ENCODE data around the gene AGBL1.

AGBL1 gene

GRCh38 chr15:86611417-86612040 lies 531.9 kb downstream of the AGBL1 start:
- no peak for DNase-seq

- no peak for DNase-seq
These were observed 535.7 kb downstream of the AGBL1 start for GRCh38 chr15:86615411-86615810.

DNA sequence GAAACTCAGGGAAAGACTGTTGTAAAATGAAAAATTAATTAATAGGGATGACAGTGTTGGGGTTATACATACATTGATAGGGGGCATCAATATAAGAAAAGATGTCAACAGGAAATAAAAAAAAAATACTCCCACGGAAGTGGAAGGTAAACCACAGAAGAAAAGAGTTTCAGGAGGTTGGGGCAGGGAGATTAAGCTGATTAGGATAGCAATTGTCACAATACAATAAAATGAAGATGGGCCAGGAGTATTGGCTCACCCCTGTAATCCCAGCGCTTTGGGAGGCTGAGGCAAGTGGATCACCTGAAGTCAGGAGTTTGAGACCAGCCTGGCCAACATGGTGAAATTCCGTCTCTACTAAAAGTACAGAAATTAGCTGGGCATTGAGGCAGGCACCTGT lies 536.1 kb downstream of the AGBL1 start:
- DNase-seq: no peak

DNA sequence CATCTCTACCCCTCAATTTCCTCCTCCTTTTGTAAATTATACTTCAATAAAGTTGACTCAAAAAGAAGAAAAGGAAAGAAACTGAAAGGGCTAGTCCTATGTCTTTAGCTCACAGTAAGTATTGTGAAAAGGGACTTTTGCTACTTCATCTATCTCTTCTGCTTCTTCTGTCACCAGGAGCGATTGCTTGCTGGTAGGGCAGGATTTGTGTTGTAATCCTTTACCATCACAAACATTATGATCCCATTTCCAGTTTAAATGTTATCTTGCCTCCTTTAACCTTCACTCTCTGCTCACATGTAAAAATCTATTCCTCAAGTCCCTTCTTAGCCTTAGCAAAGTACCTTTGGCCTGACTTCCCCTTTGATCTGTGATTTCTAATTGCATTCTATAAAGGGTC lies 537.1 kb downstream of the AGBL1 start:
- DNase-seq: no peak

DNA sequence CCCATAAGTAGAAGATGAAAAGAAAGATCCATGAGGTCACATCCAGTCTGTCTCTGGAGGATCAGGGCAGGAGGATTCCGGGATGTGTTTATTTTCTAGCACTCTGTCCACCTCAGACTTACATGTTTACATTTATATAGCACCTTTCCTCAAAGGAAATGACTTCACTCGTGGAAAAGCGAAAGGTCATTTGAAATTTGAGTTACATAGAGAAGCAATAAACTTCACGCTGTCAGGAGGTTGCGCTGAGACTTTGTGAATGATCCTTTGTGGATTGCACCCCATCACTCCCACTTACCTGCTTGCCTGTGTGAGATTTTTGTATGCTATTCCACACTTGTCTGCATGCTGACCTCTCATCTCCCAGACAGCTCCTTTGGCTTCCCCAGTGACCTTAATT lies 540.5 kb downstream of the AGBL1 start:
- no peak for DNase-seq

DNA sequence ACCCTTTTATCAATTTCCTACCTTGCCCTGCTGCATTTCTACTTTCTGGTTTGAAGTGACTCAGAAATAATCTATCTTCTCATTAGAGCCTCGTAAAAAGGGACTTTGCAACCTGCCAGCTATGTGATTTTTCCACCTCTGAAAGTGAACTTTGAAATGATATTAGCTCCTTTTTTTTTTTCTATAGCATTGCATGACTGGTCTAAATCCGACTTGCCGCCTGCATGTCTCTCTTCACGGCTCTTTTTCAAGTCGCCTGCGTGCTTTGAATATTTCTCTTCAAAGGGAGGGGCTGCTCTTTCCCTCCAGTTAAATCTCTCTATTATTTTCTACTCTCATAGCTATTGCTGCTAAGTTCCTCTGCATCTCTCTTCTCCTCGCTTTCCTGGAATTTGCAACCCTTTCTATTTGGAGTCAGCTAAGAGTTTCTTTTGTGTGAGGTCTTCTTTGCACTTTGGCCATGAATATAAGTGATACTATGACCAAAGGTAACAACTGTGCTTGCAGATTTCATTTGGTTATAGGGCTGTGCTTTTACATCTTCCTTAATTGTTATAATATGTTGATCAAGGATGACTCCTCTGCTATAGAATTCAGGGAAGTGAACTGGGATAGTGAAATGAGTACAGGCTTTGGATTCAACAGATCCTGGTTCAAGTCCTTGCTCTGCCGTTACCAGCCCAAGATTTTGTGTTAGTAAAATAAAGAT lies 541.1 kb downstream of the AGBL1 start:
- no peak for DNase-seq

- DNase-seq: no peak
These were observed 543.6 kb downstream of the AGBL1 start for GRCh38 chr15:86623236-86623635.

DNA sequence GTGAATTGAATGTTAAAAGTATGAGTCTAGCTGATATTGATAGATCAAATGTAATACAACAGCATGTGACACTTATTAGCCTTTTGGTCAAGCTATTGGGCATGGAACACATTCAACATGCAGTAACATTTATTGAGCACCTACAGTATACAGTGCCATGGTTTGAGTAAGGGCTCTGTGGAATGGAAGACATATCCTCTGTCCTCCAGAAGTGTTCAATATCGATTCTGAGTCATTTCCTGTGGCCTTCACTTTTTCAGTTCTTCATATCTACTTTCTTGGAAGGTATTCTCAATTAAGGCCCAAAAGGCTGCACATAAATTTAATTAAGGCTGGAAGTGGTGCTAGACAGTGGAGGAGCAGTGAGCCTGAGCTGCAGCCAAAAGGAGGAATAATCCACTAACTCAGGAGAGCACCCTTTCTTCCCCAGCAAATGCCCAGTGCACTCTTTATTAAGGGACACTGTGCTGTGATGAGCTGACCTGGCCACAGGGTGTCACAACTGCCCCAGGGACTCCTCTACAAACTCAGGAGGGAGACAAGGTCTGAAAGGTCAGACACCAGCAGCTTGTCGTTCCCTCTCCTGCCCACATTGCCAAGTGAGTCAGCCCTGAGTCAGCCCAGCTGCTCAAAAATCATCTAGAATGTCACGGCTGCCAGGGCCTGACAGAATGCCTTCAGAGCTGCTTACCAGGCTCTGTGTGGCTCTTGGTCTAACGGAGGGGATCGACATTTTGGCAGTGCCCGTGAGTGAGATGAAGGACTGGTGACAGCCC lies 544.8 kb downstream of the AGBL1 start:
- peak; percentile 55 for DNase-seq

DNA sequence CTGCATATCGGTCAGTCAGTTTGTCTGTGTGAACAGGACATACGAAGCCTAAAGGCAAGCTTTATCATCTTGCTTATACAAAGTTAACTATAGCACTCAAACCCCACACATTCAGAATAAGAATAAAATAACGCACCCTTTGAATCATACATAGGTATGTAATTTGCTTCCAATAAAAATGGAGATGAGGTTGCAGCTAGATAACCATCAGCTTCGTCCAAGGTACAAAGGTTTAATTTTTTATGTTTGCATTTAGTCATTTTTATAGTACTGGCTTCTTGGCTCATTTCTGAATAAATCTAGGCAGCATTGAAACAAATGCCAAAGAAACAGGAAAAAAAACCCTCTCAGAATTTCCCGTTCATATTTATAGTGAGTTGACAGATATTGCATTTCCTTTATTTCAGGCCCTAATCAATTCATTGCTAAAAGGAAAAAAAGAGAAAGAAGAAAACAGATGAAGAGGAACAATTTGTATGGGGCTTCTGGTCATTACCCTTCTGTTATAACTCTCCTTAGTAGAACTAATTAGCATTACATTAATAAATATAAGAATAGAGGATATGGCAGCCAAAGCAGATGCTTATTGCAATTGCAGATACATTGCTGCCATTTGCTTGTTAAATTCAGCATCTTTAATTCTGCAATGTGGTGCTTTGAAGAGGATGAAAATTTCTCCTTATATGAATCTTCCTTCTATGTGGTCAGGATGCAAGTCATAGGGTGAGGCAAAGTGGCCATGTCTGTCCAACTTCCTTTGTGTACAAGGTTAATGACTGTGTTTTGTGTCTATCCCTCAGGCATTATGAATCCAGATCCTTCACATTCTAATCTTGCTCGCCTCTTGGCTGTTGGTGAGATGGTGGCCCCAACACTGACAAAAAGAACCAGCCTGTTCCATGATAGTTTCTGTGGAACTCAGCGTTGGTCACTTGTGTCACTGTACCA lies 550.0 kb downstream of the AGBL1 start:
- no peak for DNase-seq

DNA sequence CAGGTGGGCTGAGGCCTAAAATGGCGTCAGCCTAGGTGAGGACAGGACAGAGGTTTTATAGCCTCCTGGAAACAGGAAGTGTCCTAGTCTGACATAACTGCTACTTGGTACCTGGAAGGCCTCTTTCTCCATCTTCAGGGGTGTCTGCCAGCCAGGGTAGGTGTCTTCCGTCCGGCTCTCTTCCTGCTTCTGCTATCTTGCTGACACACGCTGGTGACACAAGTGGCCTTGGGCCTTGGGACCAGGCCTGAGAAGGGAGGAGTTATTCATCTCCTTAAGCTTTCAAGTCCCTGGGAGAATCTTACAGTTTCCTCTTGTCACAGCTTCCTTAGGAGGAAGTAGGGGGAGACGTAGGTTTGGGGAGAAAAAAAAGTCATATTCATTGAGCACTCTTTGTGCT lies 551.3 kb downstream of the AGBL1 start:
- DNase-seq: no peak

- no peak for DNase-seq
These were observed 554.5 kb downstream of the AGBL1 start for GRCh38 chr15:86634146-86634545.

- no peak for DNase-seq
These were observed 555.4 kb downstream of the AGBL1 start for GRCh38 chr15:86634992-86635638.

DNA sequence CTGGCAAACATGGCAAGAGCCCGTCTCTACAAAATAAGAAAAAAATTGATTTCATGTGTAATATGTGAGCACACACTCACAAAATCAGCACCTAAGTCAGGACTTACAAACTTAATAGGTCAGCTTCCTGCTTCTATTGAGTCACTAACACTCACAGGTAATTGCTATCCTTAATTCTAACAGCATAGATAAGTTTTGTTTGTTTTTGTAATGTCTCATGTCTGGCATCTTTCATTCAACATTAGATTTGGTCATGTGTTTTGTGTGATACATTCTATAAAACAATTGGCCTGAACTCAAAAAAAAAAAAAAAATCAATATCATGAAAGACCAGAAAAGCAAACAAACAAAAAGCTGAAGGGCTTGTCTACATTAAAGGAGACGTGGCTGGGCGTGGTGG lies 564.7 kb downstream of the AGBL1 start:
- DNase-seq: no peak

GRCh38 chr15:86645925-86646500 lies 566.3 kb downstream of the AGBL1 start:
- DNase-seq: no peak

DNA sequence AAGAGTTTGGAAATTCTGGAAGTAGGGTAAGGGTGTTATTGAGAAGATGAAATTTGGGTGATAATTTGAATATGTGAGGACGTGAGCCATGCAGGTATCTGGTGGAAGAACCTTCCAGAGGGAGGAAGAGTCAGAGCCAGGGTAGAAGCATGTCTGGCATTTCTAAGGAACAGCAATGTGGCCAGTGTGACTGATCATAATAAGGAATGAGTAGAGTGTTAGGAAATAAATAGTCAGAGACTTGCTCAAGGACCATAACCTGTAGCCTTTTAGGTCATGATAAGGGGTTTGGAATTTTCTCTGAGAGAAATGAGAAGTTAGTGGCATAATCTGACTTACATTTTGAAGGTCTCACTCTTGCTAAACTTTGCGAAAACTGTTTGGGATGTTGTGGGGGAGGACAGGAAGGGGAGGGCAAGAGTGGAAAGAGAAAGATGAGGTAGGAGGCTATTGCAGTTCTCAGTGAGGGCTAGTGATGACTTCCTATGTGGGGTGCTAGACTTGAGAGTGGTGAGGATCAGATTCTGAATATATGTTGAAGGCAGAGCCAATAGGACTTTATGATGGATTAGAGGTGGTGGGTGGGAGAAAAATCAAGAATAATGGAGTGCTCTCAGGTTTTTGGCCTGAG lies 568.3 kb downstream of the AGBL1 start:
- no peak for DNase-seq

DNA sequence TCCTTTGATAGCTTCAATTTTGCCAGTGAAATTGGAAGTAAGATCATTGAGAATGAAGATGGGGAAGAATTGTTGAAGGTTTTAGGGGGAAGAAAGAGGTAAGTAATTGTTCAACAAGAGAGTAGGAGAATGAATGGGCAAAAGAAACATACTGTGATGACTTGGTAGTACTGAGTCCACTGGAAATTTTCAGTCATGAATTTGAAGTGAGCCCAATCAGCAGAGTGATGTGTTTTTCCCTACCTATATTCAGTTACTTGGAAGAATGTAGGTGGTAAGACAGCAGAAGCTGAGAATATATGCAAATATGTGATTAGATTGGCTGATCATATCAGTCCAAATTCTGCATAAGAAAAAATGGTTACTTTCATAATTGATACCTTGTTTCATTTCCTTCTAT lies 569.6 kb downstream of the AGBL1 start:
- no peak for DNase-seq

GRCh38 chr15:86650094-86650493 lies 570.4 kb downstream of the AGBL1 start:
- DNase-seq: no peak

DNA sequence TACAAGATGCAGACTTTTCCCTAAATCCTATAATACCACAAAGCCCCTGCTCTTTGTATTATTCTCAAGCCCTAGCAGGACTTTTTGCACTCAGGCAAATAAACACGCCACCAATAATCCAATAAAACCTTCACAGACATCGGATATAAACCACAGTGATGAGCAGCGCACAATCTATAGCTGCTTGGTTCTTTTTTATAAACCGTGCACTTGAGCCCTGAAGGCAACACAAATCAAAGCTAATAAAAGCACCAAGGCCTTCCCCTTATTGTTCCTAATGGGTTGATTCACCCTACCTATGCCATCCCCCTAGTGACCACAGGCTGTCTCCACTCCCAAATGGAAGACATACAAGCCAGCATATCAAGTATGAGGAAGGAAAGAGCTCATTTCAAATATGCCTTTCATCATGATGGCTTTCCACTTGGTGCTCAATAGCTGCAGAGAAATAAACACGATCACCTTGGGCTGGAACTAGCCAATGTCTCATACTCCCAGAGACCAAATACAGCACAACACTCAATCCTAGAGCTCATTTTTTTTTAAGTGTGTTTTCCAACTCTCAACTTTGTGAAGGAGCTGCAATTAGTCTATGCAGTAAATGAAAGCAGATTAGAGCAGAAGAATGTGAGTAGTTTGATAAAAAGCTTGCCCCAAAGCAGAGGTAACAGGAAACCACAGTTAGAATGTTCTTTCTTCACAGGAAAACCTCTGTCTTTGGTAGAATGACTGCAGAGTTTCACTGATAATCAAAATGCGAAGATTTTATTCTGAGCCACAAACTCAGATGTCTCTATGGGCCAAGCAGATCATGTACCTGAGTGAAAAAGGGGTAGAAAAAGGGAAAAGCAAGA lies 573.9 kb downstream of the AGBL1 start:
- DNase-seq: no peak

- DNase-seq: no peak
These were observed 574.8 kb downstream of the AGBL1 start for GRCh38 chr15:86654501-86654900.

- no peak for DNase-seq
These were observed 577.6 kb downstream of the AGBL1 start for GRCh38 chr15:86657305-86657704.
